Nucleus accumbens (tissue), 56 donors: ENCODE results near the gene GFOD2.
A peak's percentile ranks its signal among the peaks of the same experiment; 100 is the strongest.

Experiments used
- DNase-seq, 56 donors: peaks; one replicate each; lab custom pipeline; 2025; lab: John Stamatoyannopoulos, UW

The GFOD2 gene

GRCh38 chr16:67661101-67661761 lies 57.9 kb downstream of the GFOD2 start:
- DNase-seq = peak in 6 of 56 donors; percentile 41 to 74 (median 58)

- peak; percentile 64 to 98 (median 92) for DNase-seq
These were observed 58.5 kb downstream of the GFOD2 start, which contains the start of gene PARD6A for GRCh38 chr16:67660564-67661028. PARD6A (plus strand) TSS chr16:67660960; CDS start chr16:67661039, 79 bp downstream.

GRCh38 chr16:67659675-67660563 lies 59.2 kb downstream of the GFOD2 start, which contains the start of gene ACD:
ACD (minus strand) TSS chr16:67660260; CDS start chr16:67660220, 40 bp downstream.
- DNase-seq = peak in 55 of 56 donors; percentile 49 to 96 (median 86)

- DNase-seq = no peak
These were observed 60.1 kb downstream of the GFOD2 start for GRCh38 chr16:67658849-67659674.

GRCh38 chr16:67657751-67658518 lies 61.2 kb downstream of the GFOD2 start:
- no peak for DNase-seq

GRCh38 chr16:67657017-67657608 lies 62.0 kb downstream of the GFOD2 start:
- no peak for DNase-seq

GRCh38 chr16:67656344-67657016 lies 62.6 kb downstream of the GFOD2 start:
- DNase-seq = no peak

GRCh38 chr16:67655363-67655762 lies 63.8 kb downstream of the GFOD2 start:
- no peak for DNase-seq

- peak in 1 of 56 donors; percentile 6 for DNase-seq
These were observed 64.7 kb downstream of the GFOD2 start for GRCh38 chr16:67654403-67654911.

- DNase-seq = no peak
These were observed 65.2 kb downstream of the GFOD2 start for GRCh38 chr16:67653789-67654402.

- peak in 3 of 56 donors; percentile 18 to 52 (median 33) for DNase-seq
These were observed 65.9 kb downstream of the GFOD2 start for GRCh38 chr16:67653128-67653788.

- peak in 5 of 56 donors; percentile 9 to 40 (median 26) for DNase-seq
These were observed 66.5 kb downstream of the GFOD2 start for GRCh38 chr16:67652578-67653127.

- no peak for DNase-seq
These were observed 67.3 kb downstream of the GFOD2 start for GRCh38 chr16:67651847-67652246.

GRCh38 chr16:67651039-67651438 lies 68.1 kb downstream of the GFOD2 start:
- no peak for DNase-seq

GRCh38 chr16:67650023-67650422 lies 69.1 kb downstream of the GFOD2 start:
- no peak for DNase-seq

GRCh38 chr16:67649494-67649931 lies 69.6 kb downstream of the GFOD2 start:
- DNase-seq = no peak
